Stimulated activated CD8-positive, alpha-beta memory T cell treated with anti-CD3 and anti-CD28 coated beads, Interleukin-7, amount 100 ng/mL, for 4 hours (primary cell): ENCODE data around the gene MUS81.
A peak's percentile ranks its signal among the peaks of the same experiment; 100 is the strongest.
"Not testable (repeated sequence)": the region's sequence is repeated elsewhere in the genome, so short reads cannot be mapped to it uniquely, and the experiment has no call there.

Experiments used
- DNase-seq, 2 donors: peaks; one replicate each; pipeline ENCODE4 v3.0.0-alpha.2; 2020; ENCODE audit warnings: low read depth in 2 of 2

MUS81 gene

GRCh38 chr11:65890324-65891218 lies 30.3 kb downstream of the MUS81 start, which contains the start of gene CCDC85B:
TSS of gene CCDC85B (plus strand) at chr11:65890673. CDS start at chr11:65890784, 111 bp downstream.
- DNase-seq, result peak; percentile 97 to 98

GRCh38 chr11:65891219-65892136 lies 31.2 kb downstream of the MUS81 start:
- no peak for DNase-seq

- not testable (repeated sequence) for DNase-seq
These were observed 31.9 kb downstream of the MUS81 start for GRCh38 chr11:65892137-65892540.

GRCh38 chr11:65892661-65893317 lies 32.6 kb downstream of the MUS81 start:
- DNase-seq, result no peak

- DNase-seq, result no peak
These were observed 33.9 kb downstream of the MUS81 start for GRCh38 chr11:65894034-65894591.

- no peak for DNase-seq
These were observed 35.3 kb downstream of the MUS81 start for GRCh38 chr11:65895482-65895981.

- no peak for DNase-seq
These were observed 36.1 kb downstream of the MUS81 start for GRCh38 chr11:65896034-65896999.

- DNase-seq, result no peak
These were observed 36.8 kb downstream of the MUS81 start for GRCh38 chr11:65897020-65897471.

GRCh38 chr11:65898656-65899355 lies 38.6 kb downstream of the MUS81 start:
- DNase-seq, result no peak

- peak; percentile 68 to 79 for DNase-seq
These were observed 39.3 kb downstream of the MUS81 start for GRCh38 chr11:65899356-65900124.

- peak; percentile 90 to 94 for DNase-seq
These were observed 40.1 kb downstream of the MUS81 start, which contains the start of gene FOSL1 for GRCh38 chr11:65900125-65900898. TSS of gene FOSL1 (minus strand) at chr11:65900388. CDS start at chr11:65900339, 49 bp downstream.

GRCh38 chr11:65900899-65901180 lies 40.6 kb downstream of the MUS81 start:
- DNase-seq, result no peak

GRCh38 chr11:65903068-65903481 lies 42.8 kb downstream of the MUS81 start:
- DNase-seq, result no peak

- no peak for DNase-seq
These were observed 43.5 kb downstream of the MUS81 start for GRCh38 chr11:65903715-65904114.

GRCh38 chr11:65906602-65907001 lies 46.4 kb downstream of the MUS81 start:
- no peak for DNase-seq

GRCh38 chr11:65907878-65908277 lies 47.6 kb downstream of the MUS81 start:
- DNase-seq, result no peak

GRCh38 chr11:65911682-65912568 lies 51.7 kb downstream of the MUS81 start:
- DNase-seq, result no peak
